IMR-90 (cell line): Measurements from ENCODE around the gene PAPSS2. TPM values are rescaled to one million over a fixed set of nuclear protein-coding genes. Genes with fewer than 3 reads are reported as not detected.

Source experiments
- ATAC-seq: fragments of 200-7000 bp; cut with Tn5 transposase; 2 replicates; pipeline ENCODE4 v1.9.1; 2020; ENCODE audit warnings: low read depth, mild to moderate bottlenecking, moderate library complexity
- BruUV-seq: library from RNA; stranded (reverse); fragments of 400-500 nt; replicated peaks from 2 replicates; lab custom pipeline; 2021; lab: Mats Ljungman, UMichigan
- CTCF ChIA-PET: fragments of 300-600 bp; formaldehyde crosslinking; extraction: SDS; loops from one replicate; lab custom pipeline; 2021; ENCODE audit warnings: antibody characterized with exemption; lab: Yijun Ruan, JAX
- POLR2A ChIA-PET: fragments of 300-600 bp; sonication (Branson Sonifier 250); formaldehyde crosslinking; loops from one replicate; lab custom pipeline; 2022; ENCODE audit warnings: antibody characterized with exemption; ENCODE audit not compliant: unreplicated experiment; lab: Charles Lee
- DNase-seq: peaks from one replicate; pipeline ENCODE4 v3.0.0; 2013
- H2AFZ ChIP-seq: replicated peaks from 2 replicates; pipeline ENCODE3; 2013; ENCODE audit warnings: low read length, mild to moderate bottlenecking; ENCODE audit not compliant: poor library complexity
- H2AK5ac ChIP-seq: 2 replicates; pipeline ENCODE4 v1.6.1; 2013; ENCODE audit warnings: low read depth, low read length, inconsistent platforms
- H2AK9ac ChIP-seq: replicated peaks from 2 replicates; pipeline ENCODE3; 2013; ENCODE audit warnings: mild to moderate bottlenecking, low read depth, low read length, moderate library complexity; ENCODE audit not compliant: poor library complexity
- H2BK120ac ChIP-seq: 2 replicates; pipeline ENCODE4 v1.6.1; 2013; ENCODE audit warnings: low read depth, low read length, inconsistent platforms
- H2BK15ac ChIP-seq: 3 replicates; pipeline ENCODE4 v1.6.1; 2013; ENCODE audit warnings: low read depth, low read length, inconsistent platforms
- H2BK20ac ChIP-seq: 2 replicates; pipeline ENCODE4 v1.6.1; 2013; ENCODE audit warnings: low read depth, mild to moderate bottlenecking, inconsistent platforms, low read length, moderate library complexity
- H2BK5ac ChIP-seq: 2 replicates; pipeline ENCODE4 v1.6.1; 2013; ENCODE audit warnings: mild to moderate bottlenecking, low read depth, low read length, inconsistent platforms; ENCODE audit not compliant: poor library complexity, severe bottlenecking
- H3K14ac ChIP-seq: replicated peaks from 2 replicates; pipeline ENCODE4 v1.6.1; 2013; ENCODE audit warnings: low read depth, low read length, inconsistent platforms
- H3K18ac ChIP-seq: 2 replicates; pipeline ENCODE4 v1.6.1; 2013; ENCODE audit warnings: low read depth, low read length, control low read depth
- H3K23ac ChIP-seq: 2 replicates; pipeline ENCODE4 v1.6.1; 2013; ENCODE audit warnings: low read depth, low read length, inconsistent platforms
- H3K27ac ChIP-seq: 2 replicates; pipeline ENCODE4 v1.5.1; 2013; ENCODE audit warnings: mild to moderate bottlenecking, control low read depth, low read length; ENCODE audit not compliant: insufficient read depth
- H3K27me3 ChIP-seq: 2 replicates; pipeline ENCODE4 v1.6.1; 2013; ENCODE audit warnings: low read length; ENCODE audit not compliant: control insufficient read depth, insufficient read depth
- H3K36me3 ChIP-seq: 2 replicates; pipeline ENCODE4 v1.6.1; 2013; ENCODE audit warnings: low read length, mixed read lengths; ENCODE audit not compliant: control insufficient read depth, insufficient read depth
- H3K4ac ChIP-seq: 2 replicates; pipeline ENCODE4 v1.6.1; 2013; ENCODE audit warnings: low read depth, low read length, inconsistent platforms
- H3K4me1 ChIP-seq: 2 replicates; pipeline ENCODE4 v1.6.1; 2013; ENCODE audit warnings: low read length, mixed read lengths; ENCODE audit not compliant: control insufficient read depth, insufficient read depth
- H3K4me2 ChIP-seq: 2 replicates; pipeline ENCODE4 v1.6.1; 2013; ENCODE audit warnings: low read depth, mild to moderate bottlenecking, control low read depth, low read length, moderate library complexity
- H3K4me3 ChIP-seq: 2 replicates; pipeline ENCODE4 v1.5.1; 2013; ENCODE audit warnings: low read depth, mild to moderate bottlenecking, control low read depth, low read length, moderate library complexity; ENCODE audit not compliant: insufficient read depth
- H3K56ac ChIP-seq: 2 replicates; pipeline ENCODE4 v1.6.1; 2013; ENCODE audit warnings: low read length, inconsistent platforms; ENCODE audit not compliant: insufficient read depth; ENCODE audit errors: extremely low read depth
- H3K79me1 ChIP-seq, 2 experiments: 2 replicates each; pipeline ENCODE4 v1.6.1; 2013; ENCODE audit warnings: low read length in 2 of 2, inconsistent platforms in 1 of 2, low read depth in 1 of 2
- H3K9ac ChIP-seq: 2 replicates; pipeline ENCODE4 v1.6.1; 2013; ENCODE audit warnings: low read depth, low read length, control low read depth
- H3K9me1 ChIP-seq: 2 replicates; pipeline ENCODE4 v1.6.1; 2013; ENCODE audit warnings: low read length, inconsistent platforms; ENCODE audit not compliant: insufficient read depth
- H3K9me3 ChIP-seq: 2 replicates; pipeline ENCODE4 v1.6.1; 2013; ENCODE audit warnings: low read length; ENCODE audit not compliant: control insufficient read depth, insufficient read depth
- H4K20me1 ChIP-seq: 2 replicates; pipeline ENCODE4 v1.6.1; 2013; ENCODE audit warnings: low read length, inconsistent platforms; ENCODE audit not compliant: insufficient read depth
- H4K5ac ChIP-seq: 2 replicates; pipeline ENCODE4 v1.6.1; 2013; ENCODE audit warnings: mild to moderate bottlenecking, low read depth, low read length, control low read depth
- H4K8ac ChIP-seq, 2 experiments: 2 replicates each; pipeline ENCODE4 v1.6.1; 2013; ENCODE audit warnings: low read depth in 2 of 2, low read length in 2 of 2, control low read depth in 1 of 2, inconsistent platforms in 1 of 2
- H4K91ac ChIP-seq: 2 replicates; pipeline ENCODE4 v1.6.1; 2013; ENCODE audit warnings: low read depth, low read length, inconsistent platforms; ENCODE audit not compliant: insufficient read depth
- BHLHE40 ChIP-seq: fragments of 150-350 bp; IDR thresholded peaks from 2 replicates; pipeline ENCODE4 v1.6.1; 2016; ENCODE audit warnings: mild to moderate bottlenecking, low read depth, low read length
- CEBPB ChIP-seq: IDR thresholded peaks from 2 replicates; pipeline ENCODE4 v1.6.1; 2012; ENCODE audit warnings: low read depth, low read length, improper control_type of control experiment
- CHD1 ChIP-seq: IDR thresholded peaks from 2 replicates; pipeline ENCODE4 v1.6.1; 2012; ENCODE audit warnings: low read depth, low read length, improper control_type of control experiment
- MAFK ChIP-seq: IDR thresholded peaks from 2 replicates; pipeline ENCODE4 v1.6.1; 2012; ENCODE audit warnings: low read depth, low read length, improper control_type of control experiment
- POLR2A ChIP-seq: IDR thresholded peaks from 2 replicates; pipeline ENCODE4 v1.6.1; 2012; ENCODE audit warnings: mild to moderate bottlenecking, low read depth, low read length
- SMC3 ChIP-seq: fragments of 150-350 bp; IDR thresholded peaks from 2 replicates; pipeline ENCODE4 v1.6.1; 2016; ENCODE audit warnings: low read depth, mild to moderate bottlenecking, antibody characterized with exemption, low read length, moderate library complexity
- WGBS, 2 experiments: methylation state at CpG; one replicate each; pipeline versions ENCODE4 v1.1.5 to v1.1.7; 2013; ENCODE audit warnings: missing lambda C conversion rate in 2 of 2; ENCODE audit not compliant: insufficient read length in 1 of 2; ENCODE audit errors: extremely low coverage in 2 of 2; 5-methylcytosine and 5-hydroxymethylcytosine counted together
- dilution Hi-C: fragments of 300-500 bp; cut with HindIII; formaldehyde crosslinking; loops from one replicate; pipeline ENCODE4 v1.14.3; 2018; ENCODE audit warnings: low sequenced_read_pairs; ENCODE audit not compliant: unreplicated experiment
- in situ Hi-C: fragments of 300-500 bp; cut with MboI; formaldehyde crosslinking; loops from 3 replicates; pipeline ENCODE4 v1.14.3; 2019; ENCODE audit warnings: low sequenced_read_pairs, inconsistent platforms, mixed read lengths
- intact Hi-C: fragments of 100-400 bp; cut with micrococcal nuclease; formaldehyde crosslinking; loops from 2 replicates; pipeline ENCODE4 v1.10.0; 2022
- polyA plus RNA-seq, 3 experiments: library from polyadenylated mRNA; depleted of rRNA; stranded (reverse); fragments of >200 nt; gene quantifications; 2 replicates each; pipeline ENCODE4 v1.2.3, GENCODE V29; 2012; ENCODE audit warnings: low replicate concordance in 1 of 3
- total RNA-seq: library from RNA; depleted of rRNA; stranded (reverse); fragments of >200 nt; gene quantifications from 2 replicates; pipeline ENCODE4 v1.2.3, GENCODE V29; 2012
- TF ChIP-seq, protein P1 (sequence below): fragments of 150-350 bp; IDR thresholded peaks from 2 replicates; pipeline ENCODE4 v1.6.1; 2017; ENCODE audit warnings: mild to moderate bottlenecking, antibody characterized with exemption, low read length, low read depth
- TF ChIP-seq, protein P2 (sequence below): conservative IDR thresholded peaks from 2 replicates; pipeline ENCODE4 v1.5.1; 2012; ENCODE audit warnings: mild to moderate bottlenecking, low read depth, low read length, improper control_type of control experiment
- TF ChIP-seq, protein P3 (sequence below): fragments of 150-350 bp; IDR thresholded peaks from 2 replicates; pipeline ENCODE4 v1.6.1; 2016; ENCODE audit warnings: low read depth, mild to moderate bottlenecking, low read length, moderate library complexity, borderline replicate concordance

PAPSS2 gene
- total and polyA plus RNA-seq, 2 of the 4 experiments (the other 2 are of a cell fraction), result 55.0 to 63.3 TPM

DNA sequence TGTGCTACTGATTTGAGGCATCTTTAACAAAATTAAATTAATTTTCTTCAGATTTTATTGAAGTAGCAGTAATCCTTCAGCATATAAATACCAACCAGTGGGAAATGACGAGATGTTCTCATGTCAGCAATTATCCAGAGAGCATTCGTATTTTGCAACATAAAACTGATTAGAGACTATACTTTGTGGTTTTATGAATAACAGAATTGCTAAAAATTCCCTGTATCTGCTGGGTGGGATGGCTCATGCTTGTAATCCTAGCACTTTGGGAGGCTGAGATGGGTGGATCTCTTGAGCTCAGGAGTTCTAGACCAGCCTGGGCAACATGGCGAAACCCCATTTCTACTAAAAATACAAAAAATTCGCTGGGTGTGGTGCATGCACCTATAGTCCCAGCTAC, 101.5 kb downstream of the PAPSS2 start:
- peaks cover 5 to 29% of the 10 kb centered on the region in 2 experiments; a peak in 3 of 4 replicates for H3K79me1 ChIP-seq
- no peak overlapping the region for H4K91ac ChIP-seq
- POLR2A ChIA-PET, result no interaction called here
- H2BK15ac ChIP-seq, result no peak overlapping the region
- WGBS, 2 experiments, result 100% methylated on average over 1 of the region's 4 CpGs; no CpG with 5 or more reads in 1 of the 2 experiments
- no peak overlapping the region for H4K5ac ChIP-seq
- H4K8ac ChIP-seq, result no peak overlapping the region
- no peak overlapping the region for H2BK20ac ChIP-seq
- H3K18ac ChIP-seq, result no peak overlapping the region
- H2AFZ ChIP-seq, result no peak overlapping the region
- in situ Hi-C loops, result no loop called here
- H3K27ac ChIP-seq, result no peak overlapping the region
- no peak overlapping the region for H2BK5ac ChIP-seq
- no peaks in the 10 kb centered on the region for H3K9me3 ChIP-seq
- H3K23ac ChIP-seq, result no peak overlapping the region
- TF ChIP-seq CEBPB (no peak), MAFK (no peak), POLR2A (no peak), BHLHE40 (no peak), CHD1 (no peak), SMC3 (no peak)
- TF ChIP-seq, protein P1, sequence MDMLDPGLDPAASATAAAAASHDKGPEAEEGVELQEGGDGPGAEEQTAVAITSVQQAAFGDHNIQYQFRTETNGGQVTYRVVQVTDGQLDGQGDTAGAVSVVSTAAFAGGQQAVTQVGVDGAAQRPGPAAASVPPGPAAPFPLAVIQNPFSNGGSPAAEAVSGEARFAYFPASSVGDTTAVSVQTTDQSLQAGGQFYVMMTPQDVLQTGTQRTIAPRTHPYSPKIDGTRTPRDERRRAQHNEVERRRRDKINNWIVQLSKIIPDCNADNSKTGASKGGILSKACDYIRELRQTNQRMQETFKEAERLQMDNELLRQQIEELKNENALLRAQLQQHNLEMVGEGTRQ, result no peak
- TF ChIP-seq, protein P2, sequence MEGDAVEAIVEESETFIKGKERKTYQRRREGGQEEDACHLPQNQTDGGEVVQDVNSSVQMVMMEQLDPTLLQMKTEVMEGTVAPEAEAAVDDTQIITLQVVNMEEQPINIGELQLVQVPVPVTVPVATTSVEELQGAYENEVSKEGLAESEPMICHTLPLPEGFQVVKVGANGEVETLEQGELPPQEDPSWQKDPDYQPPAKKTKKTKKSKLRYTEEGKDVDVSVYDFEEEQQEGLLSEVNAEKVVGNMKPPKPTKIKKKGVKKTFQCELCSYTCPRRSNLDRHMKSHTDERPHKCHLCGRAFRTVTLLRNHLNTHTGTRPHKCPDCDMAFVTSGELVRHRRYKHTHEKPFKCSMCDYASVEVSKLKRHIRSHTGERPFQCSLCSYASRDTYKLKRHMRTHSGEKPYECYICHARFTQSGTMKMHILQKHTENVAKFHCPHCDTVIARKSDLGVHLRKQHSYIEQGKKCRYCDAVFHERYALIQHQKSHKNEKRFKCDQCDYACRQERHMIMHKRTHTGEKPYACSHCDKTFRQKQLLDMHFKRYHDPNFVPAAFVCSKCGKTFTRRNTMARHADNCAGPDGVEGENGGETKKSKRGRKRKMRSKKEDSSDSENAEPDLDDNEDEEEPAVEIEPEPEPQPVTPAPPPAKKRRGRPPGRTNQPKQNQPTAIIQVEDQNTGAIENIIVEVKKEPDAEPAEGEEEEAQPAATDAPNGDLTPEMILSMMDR, result no peak
- TF ChIP-seq, protein P3, sequence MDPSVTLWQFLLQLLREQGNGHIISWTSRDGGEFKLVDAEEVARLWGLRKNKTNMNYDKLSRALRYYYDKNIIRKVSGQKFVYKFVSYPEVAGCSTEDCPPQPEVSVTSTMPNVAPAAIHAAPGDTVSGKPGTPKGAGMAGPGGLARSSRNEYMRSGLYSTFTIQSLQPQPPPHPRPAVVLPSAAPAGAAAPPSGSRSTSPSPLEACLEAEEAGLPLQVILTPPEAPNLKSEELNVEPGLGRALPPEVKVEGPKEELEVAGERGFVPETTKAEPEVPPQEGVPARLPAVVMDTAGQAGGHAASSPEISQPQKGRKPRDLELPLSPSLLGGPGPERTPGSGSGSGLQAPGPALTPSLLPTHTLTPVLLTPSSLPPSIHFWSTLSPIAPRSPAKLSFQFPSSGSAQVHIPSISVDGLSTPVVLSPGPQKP, result no peak
- H4K20me1 ChIP-seq, result no peaks in the 10 kb centered on the region
- 0 out of 2 replicates have a peak, but pooled peaks cover 9% of the 10 kb centered on the region for H3K9me1 ChIP-seq
- no peak overlapping the region for H3K4me2 ChIP-seq
- intact Hi-C loops, result no loop called here
- H2AK5ac ChIP-seq, result no peak overlapping the region
- no peak overlapping the region for H3K9ac ChIP-seq
- H3K56ac ChIP-seq, result no peak overlapping the region
- H3K4me1 ChIP-seq, result peaks cover 2% of the 10 kb centered on the region
- H2BK120ac ChIP-seq, result no peak overlapping the region
- CTCF ChIA-PET, result no interaction called here
- no peak overlapping the region for H3K4me3 ChIP-seq
- no peak overlapping the region for H3K14ac ChIP-seq
- no peak for ATAC-seq
- no peak overlapping the region for H2AK9ac ChIP-seq
- no peak overlapping the region for H3K4ac ChIP-seq
- BruUV-seq, result no TSS peak
- H3K36me3 ChIP-seq, result peaks cover 14% of the 10 kb centered on the region
- no peak for DNase-seq
- H3K27me3 ChIP-seq, result no peaks in the 10 kb centered on the region
- dilution Hi-C loops, result no loop called here
